GM12878 (cell line): ENCODE results near the gene MALRD1.

Experiments used
- CEBPB ChIP-seq, 2 experiments: fragments of 150-350 bp in 1 of 2; IDR thresholded peaks; 2 replicates each; pipeline ENCODE4 v1.6.1; 2012 to 2014; ENCODE audit warnings: low read depth in 2 of 2, low read length in 2 of 2, borderline replicate concordance in 1 of 2, inconsistent platforms in 1 of 2
- CTCF ChIP-seq, 3 experiments: IDR thresholded peaks in 2 of 3; conservative IDR thresholded peaks in 1 of 3; 2 replicates each; pipeline ENCODE4 v1.5.1; 2011; ENCODE audit warnings: low read depth in 3 of 3, low read length in 3 of 3, mild to moderate bottlenecking in 3 of 3, control low read depth in 2 of 3, moderate library complexity in 2 of 3, inconsistent platforms in 1 of 3, mixed read lengths in 1 of 3; ENCODE audit not compliant: control insufficient read depth in 2 of 3, insufficient read depth in 1 of 3; ENCODE audit errors: extremely low read depth in 1 of 3
- E2F4 ChIP-seq: IDR thresholded peaks from 2 replicates; pipeline ENCODE4 v1.6.1; 2012; ENCODE audit warnings: low read depth, low read length, improper control_type of control experiment
- EP300 ChIP-seq, 2 experiments: fragments of 150-350 bp in 1 of 2; IDR thresholded peaks; 2 replicates each; pipeline ENCODE4 v1.6.1; 2011 to 2012; ENCODE audit warnings: low read depth in 2 of 2, low read length in 2 of 2, borderline replicate concordance in 1 of 2, improper control_type of control experiment in 1 of 2, inconsistent platforms in 1 of 2; ENCODE audit not compliant: control insufficient read depth in 1 of 2
- EZH2 ChIP-seq: IDR thresholded peaks from 2 replicates; pipeline ENCODE4 v1.6.1; 2012; ENCODE audit warnings: low read depth, mild to moderate bottlenecking, control low read depth, inconsistent platforms, low read length, borderline replicate concordance; ENCODE audit not compliant: control insufficient read depth
- IKZF1 ChIP-seq: fragments of 450-650 bp; conservative IDR thresholded peaks from 2 replicates; pipeline ENCODE4 v1.6.1; 2017; ENCODE audit warnings: antibody characterized with exemption, mild to moderate bottlenecking
- NFYB ChIP-seq: IDR thresholded peaks from 2 replicates; pipeline ENCODE4 v1.6.1; 2011; ENCODE audit warnings: low read depth, mild to moderate bottlenecking, low read length, improper control_type of control experiment, moderate library complexity; ENCODE audit not compliant: insufficient read depth
- POLR2A ChIP-seq: IDR thresholded peaks from 2 replicates; pipeline ENCODE4 v1.6.1; 2011; ENCODE audit warnings: low read depth, mild to moderate bottlenecking, low read length
- RAD21 ChIP-seq: IDR thresholded peaks from 2 replicates; pipeline ENCODE4 v1.6.1; 2011; ENCODE audit warnings: mild to moderate bottlenecking, low read depth, low read length, moderate library complexity; ENCODE audit not compliant: insufficient read depth
- ZNF217 ChIP-seq: fragments of 450-650 bp; IDR thresholded peaks from 2 replicates; pipeline ENCODE4 v1.6.1; 2017; ENCODE audit warnings: antibody characterized with exemption, mild to moderate bottlenecking
- TF ChIP-seq, protein P1 (sequence below): fragments of 450-650 bp; IDR thresholded peaks from 2 replicates; pipeline ENCODE4 v1.6.1; 2017; ENCODE audit warnings: mild to moderate bottlenecking

- no peak for TF ChIP-seq NFYB
- TF ChIP-seq, protein P1, sequence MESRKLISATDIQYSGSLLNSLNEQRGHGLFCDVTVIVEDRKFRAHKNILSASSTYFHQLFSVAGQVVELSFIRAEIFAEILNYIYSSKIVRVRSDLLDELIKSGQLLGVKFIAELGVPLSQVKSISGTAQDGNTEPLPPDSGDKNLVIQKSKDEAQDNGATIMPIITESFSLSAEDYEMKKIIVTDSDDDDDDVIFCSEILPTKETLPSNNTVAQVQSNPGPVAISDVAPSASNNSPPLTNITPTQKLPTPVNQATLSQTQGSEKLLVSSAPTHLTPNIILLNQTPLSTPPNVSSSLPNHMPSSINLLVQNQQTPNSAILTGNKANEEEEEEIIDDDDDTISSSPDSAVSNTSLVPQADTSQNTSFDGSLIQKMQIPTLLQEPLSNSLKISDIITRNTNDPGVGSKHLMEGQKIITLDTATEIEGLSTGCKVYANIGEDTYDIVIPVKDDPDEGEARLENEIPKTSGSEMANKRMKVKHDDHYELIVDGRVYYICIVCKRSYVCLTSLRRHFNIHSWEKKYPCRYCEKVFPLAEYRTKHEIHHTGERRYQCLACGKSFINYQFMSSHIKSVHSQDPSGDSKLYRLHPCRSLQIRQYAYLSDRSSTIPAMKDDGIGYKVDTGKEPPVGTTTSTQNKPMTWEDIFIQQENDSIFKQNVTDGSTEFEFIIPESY, result no peak
- no peak for TF ChIP-seq POLR2A
- TF ChIP-seq IKZF1, result no peak
- no peak for TF ChIP-seq ZNF217
- no peak for TF ChIP-seq RAD21
- TF ChIP-seq EP300 (IDR thresholded peaks at IDR 0.05; ENCODE audit: borderline replicate concordance in 1 of 2, control insufficient read depth in 1 of 2, low read depth in 2 of 2, low read length in 2 of 2), result no peak
- TF ChIP-seq EZH2, result no peak
- TF ChIP-seq CTCF (IDR thresholded peaks at IDR 0.05 in 2 of 3, conservative IDR thresholded peaks at IDR 0.05 in 1 of 3; ENCODE audit: control insufficient read depth in 2 of 3, extremely low read depth in 1 of 3, insufficient read depth in 1 of 3, low read depth in 3 of 3, low read length in 3 of 3), result no peak
- TF ChIP-seq CEBPB (IDR thresholded peaks at IDR 0.05; ENCODE audit: borderline replicate concordance in 1 of 2, low read depth in 2 of 2, low read length in 2 of 2), result no peak
- TF ChIP-seq E2F4, result no peak
These were observed 577.6 kb downstream of the MALRD1 start for GRCh38 chr10:19626156-19626555.
